ENCODE data around the gene PANK4.

GRCh38 chr1:2489615-2490014 lies 36.8 kb downstream of the PANK4 start:
- no peak for TF ChIP-seq CTCF (conservative IDR thresholded peaks at IDR 0.05)
- TF ChIP-seq EZH2 (IDR thresholded peaks at IDR 0.05; ENCODE audit: low read depth): no peak
